HEK293 (cell line): ENCODE data around the gene PLEKHA6.

Experiments
- EGR2 ChIP-seq: fragments of 450-650 bp; formaldehyde crosslinking; IDR thresholded peaks from 2 replicates; pipeline ENCODE4 v1.5.1; 2016; ENCODE audit warnings: low read depth, missing biosample characterization, missing genetic modification characterization
- IKZF3 ChIP-seq: fragments of 450-650 bp; IDR thresholded peaks from 2 replicates; pipeline ENCODE4 v1.5.0; 2018; ENCODE audit warnings: missing biosample characterization, mild to moderate bottlenecking, missing genetic modification characterization, moderate library complexity
- KLF9 ChIP-seq: fragments of 450-650 bp; formaldehyde crosslinking; IDR thresholded peaks from 2 replicates; pipeline ENCODE4 v1.5.1; 2016; ENCODE audit warnings: missing biosample characterization, missing genetic modification characterization, low read depth
- ZNF629 ChIP-seq: fragments of 450-650 bp; formaldehyde crosslinking; IDR thresholded peaks from 2 replicates; pipeline ENCODE4 v1.5.1; 2017; ENCODE audit warnings: missing biosample characterization, missing genetic modification characterization
- ZNF768 ChIP-seq: fragments of 450-650 bp; formaldehyde crosslinking; IDR thresholded peaks from 2 replicates; pipeline ENCODE4 v1.5.1; 2018; ENCODE audit warnings: missing biosample characterization, mild to moderate bottlenecking, missing genetic modification characterization
- TF ChIP-seq, protein P1 (sequence below): fragments of 450-650 bp; formaldehyde crosslinking; IDR thresholded peaks from 2 replicates; pipeline ENCODE4 v1.5.1; 2016; ENCODE audit warnings: missing biosample characterization, missing genetic modification characterization
- TF ChIP-seq, protein P2 (sequence below): fragments of 450-650 bp; formaldehyde crosslinking; IDR thresholded peaks from 2 replicates; pipeline ENCODE4 v1.5.1; 2016; ENCODE audit warnings: missing biosample characterization, missing genetic modification characterization, low read depth
- TF ChIP-seq, protein P3 (sequence below): fragments of 450-650 bp; formaldehyde crosslinking; IDR thresholded peaks from 2 replicates; pipeline ENCODE4 v1.5.1; 2017; ENCODE audit warnings: missing biosample characterization, mild to moderate bottlenecking, missing genetic modification characterization, moderate library complexity
- TF ChIP-seq, protein P4 (sequence below): IDR thresholded peaks from 2 replicates; pipeline ENCODE4 v1.6.1; 2011; ENCODE audit warnings: mild to moderate bottlenecking, low read depth, low read length, borderline replicate concordance
- TF ChIP-seq, protein P5 (sequence below): fragments of 450-650 bp; formaldehyde crosslinking; IDR thresholded peaks from 2 replicates; pipeline ENCODE4 v1.5.1; 2016; ENCODE audit warnings: missing biosample characterization, missing genetic modification characterization
- TF ChIP-seq, protein P6 (sequence below): fragments of 450-650 bp; formaldehyde crosslinking; conservative IDR thresholded peaks from 2 replicates; pipeline ENCODE4 v1.5.1; 2016; ENCODE audit warnings: low read depth, missing biosample characterization, missing genetic modification characterization

DNA sequence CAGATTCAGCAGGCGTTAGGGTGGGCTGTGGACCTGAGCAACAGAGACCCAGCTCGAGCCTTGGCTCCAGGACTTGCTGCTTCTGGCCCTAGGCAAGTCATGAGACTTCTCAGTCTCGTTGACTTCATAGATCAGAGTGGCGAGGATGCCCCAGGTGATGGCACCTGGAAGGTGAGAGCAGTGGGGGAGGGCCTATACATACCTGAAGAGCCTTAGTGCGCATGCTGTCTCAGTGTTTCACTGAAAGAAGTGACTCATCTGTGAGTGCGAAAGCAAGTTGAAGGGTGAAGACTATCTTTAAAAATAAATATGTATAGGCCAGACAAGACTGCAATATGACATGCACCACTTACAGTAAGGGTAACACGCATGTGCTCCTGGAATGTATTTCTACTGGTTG lies 10.1 kb downstream of the PLEKHA6 start:
- TF ChIP-seq, protein P1, sequence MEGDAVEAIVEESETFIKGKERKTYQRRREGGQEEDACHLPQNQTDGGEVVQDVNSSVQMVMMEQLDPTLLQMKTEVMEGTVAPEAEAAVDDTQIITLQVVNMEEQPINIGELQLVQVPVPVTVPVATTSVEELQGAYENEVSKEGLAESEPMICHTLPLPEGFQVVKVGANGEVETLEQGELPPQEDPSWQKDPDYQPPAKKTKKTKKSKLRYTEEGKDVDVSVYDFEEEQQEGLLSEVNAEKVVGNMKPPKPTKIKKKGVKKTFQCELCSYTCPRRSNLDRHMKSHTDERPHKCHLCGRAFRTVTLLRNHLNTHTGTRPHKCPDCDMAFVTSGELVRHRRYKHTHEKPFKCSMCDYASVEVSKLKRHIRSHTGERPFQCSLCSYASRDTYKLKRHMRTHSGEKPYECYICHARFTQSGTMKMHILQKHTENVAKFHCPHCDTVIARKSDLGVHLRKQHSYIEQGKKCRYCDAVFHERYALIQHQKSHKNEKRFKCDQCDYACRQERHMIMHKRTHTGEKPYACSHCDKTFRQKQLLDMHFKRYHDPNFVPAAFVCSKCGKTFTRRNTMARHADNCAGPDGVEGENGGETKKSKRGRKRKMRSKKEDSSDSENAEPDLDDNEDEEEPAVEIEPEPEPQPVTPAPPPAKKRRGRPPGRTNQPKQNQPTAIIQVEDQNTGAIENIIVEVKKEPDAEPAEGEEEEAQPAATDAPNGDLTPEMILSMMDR = no peak
- no peak for TF ChIP-seq ZNF629 (tag by site-specific recombination)
- TF ChIP-seq, protein P2, sequence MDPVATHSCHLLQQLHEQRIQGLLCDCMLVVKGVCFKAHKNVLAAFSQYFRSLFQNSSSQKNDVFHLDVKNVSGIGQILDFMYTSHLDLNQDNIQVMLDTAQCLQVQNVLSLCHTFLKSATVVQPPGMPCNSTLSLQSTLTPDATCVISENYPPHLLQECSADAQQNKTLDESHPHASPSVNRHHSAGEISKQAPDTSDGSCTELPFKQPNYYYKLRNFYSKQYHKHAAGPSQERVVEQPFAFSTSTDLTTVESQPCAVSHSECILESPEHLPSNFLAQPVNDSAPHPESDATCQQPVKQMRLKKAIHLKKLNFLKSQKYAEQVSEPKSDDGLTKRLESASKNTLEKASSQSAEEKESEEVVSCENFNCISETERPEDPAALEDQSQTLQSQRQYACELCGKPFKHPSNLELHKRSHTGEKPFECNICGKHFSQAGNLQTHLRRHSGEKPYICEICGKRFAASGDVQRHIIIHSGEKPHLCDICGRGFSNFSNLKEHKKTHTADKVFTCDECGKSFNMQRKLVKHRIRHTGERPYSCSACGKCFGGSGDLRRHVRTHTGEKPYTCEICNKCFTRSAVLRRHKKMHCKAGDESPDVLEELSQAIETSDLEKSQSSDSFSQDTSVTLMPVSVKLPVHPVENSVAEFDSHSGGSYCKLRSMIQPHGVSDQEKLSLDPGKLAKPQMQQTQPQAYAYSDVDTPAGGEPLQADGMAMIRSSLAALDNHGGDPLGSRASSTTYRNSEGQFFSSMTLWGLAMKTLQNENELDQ = no peak
- TF ChIP-seq, protein P3, sequence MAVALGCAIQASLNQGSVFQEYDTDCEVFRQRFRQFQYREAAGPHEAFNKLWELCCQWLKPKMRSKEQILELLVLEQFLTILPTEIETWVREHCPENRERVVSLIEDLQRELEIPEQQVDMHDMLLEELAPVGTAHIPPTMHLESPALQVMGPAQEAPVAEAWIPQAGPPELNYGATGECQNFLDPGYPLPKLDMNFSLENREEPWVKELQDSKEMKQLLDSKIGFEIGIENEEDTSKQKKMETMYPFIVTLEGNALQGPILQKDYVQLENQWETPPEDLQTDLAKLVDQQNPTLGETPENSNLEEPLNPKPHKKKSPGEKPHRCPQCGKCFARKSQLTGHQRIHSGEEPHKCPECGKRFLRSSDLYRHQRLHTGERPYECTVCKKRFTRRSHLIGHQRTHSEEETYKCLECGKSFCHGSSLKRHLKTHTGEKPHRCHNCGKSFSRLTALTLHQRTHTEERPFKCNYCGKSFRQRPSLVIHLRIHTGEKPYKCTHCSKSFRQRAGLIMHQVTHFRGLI (tag by site-specific recombination) = no peak
- no peak for TF ChIP-seq KLF9
- no peak for TF ChIP-seq ZNF768 (tag by site-specific recombination)
- TF ChIP-seq, protein P4, sequence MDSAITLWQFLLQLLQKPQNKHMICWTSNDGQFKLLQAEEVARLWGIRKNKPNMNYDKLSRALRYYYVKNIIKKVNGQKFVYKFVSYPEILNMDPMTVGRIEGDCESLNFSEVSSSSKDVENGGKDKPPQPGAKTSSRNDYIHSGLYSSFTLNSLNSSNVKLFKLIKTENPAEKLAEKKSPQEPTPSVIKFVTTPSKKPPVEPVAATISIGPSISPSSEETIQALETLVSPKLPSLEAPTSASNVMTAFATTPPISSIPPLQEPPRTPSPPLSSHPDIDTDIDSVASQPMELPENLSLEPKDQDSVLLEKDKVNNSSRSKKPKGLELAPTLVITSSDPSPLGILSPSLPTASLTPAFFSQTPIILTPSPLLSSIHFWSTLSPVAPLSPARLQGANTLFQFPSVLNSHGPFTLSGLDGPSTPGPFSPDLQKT = no peak
- TF ChIP-seq IKZF3 (tag by site-specific recombination) = no peak
- TF ChIP-seq, protein P5, sequence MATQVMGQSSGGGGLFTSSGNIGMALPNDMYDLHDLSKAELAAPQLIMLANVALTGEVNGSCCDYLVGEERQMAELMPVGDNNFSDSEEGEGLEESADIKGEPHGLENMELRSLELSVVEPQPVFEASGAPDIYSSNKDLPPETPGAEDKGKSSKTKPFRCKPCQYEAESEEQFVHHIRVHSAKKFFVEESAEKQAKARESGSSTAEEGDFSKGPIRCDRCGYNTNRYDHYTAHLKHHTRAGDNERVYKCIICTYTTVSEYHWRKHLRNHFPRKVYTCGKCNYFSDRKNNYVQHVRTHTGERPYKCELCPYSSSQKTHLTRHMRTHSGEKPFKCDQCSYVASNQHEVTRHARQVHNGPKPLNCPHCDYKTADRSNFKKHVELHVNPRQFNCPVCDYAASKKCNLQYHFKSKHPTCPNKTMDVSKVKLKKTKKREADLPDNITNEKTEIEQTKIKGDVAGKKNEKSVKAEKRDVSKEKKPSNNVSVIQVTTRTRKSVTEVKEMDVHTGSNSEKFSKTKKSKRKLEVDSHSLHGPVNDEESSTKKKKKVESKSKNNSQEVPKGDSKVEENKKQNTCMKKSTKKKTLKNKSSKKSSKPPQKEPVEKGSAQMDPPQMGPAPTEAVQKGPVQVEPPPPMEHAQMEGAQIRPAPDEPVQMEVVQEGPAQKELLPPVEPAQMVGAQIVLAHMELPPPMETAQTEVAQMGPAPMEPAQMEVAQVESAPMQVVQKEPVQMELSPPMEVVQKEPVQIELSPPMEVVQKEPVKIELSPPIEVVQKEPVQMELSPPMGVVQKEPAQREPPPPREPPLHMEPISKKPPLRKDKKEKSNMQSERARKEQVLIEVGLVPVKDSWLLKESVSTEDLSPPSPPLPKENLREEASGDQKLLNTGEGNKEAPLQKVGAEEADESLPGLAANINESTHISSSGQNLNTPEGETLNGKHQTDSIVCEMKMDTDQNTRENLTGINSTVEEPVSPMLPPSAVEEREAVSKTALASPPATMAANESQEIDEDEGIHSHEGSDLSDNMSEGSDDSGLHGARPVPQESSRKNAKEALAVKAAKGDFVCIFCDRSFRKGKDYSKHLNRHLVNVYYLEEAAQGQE (tag by site-specific recombination) = no peak
- TF ChIP-seq EGR2 = no peak
- TF ChIP-seq, protein P6, sequence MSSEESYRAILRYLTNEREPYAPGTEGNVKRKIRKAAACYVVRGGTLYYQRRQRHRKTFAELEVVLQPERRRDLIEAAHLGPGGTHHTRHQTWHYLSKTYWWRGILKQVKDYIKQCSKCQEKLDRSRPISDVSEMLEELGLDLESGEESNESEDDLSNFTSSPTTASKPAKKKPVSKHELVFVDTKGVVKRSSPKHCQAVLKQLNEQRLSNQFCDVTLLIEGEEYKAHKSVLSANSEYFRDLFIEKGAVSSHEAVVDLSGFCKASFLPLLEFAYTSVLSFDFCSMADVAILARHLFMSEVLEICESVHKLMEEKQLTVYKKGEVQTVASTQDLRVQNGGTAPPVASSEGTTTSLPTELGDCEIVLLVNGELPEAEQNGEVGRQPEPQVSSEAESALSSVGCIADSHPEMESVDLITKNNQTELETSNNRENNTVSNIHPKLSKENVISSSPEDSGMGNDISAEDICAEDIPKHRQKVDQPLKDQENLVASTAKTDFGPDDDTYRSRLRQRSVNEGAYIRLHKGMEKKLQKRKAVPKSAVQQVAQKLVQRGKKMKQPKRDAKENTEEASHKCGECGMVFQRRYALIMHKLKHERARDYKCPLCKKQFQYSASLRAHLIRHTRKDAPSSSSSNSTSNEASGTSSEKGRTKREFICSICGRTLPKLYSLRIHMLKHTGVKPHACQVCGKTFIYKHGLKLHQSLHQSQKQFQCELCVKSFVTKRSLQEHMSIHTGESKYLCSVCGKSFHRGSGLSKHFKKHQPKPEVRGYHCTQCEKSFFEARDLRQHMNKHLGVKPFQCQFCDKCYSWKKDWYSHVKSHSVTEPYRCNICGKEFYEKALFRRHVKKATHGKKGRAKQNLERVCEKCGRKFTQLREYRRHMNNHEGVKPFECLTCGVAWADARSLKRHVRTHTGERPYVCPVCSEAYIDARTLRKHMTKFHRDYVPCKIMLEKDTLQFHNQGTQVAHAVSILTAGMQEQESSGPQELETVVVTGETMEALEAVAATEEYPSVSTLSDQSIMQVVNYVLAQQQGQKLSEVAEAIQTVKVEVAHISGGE (tag by site-specific recombination) = no peak
